Measurements from ENCODE around the gene VCAN.

- TF ChIP-seq, protein P1, sequence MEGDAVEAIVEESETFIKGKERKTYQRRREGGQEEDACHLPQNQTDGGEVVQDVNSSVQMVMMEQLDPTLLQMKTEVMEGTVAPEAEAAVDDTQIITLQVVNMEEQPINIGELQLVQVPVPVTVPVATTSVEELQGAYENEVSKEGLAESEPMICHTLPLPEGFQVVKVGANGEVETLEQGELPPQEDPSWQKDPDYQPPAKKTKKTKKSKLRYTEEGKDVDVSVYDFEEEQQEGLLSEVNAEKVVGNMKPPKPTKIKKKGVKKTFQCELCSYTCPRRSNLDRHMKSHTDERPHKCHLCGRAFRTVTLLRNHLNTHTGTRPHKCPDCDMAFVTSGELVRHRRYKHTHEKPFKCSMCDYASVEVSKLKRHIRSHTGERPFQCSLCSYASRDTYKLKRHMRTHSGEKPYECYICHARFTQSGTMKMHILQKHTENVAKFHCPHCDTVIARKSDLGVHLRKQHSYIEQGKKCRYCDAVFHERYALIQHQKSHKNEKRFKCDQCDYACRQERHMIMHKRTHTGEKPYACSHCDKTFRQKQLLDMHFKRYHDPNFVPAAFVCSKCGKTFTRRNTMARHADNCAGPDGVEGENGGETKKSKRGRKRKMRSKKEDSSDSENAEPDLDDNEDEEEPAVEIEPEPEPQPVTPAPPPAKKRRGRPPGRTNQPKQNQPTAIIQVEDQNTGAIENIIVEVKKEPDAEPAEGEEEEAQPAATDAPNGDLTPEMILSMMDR (IDR thresholded peaks at IDR 0.05; ENCODE audit: low read depth, low read length) = no peak
- TF ChIP-seq POLR2A (IDR thresholded peaks at IDR 0.05; ENCODE audit: extremely low read depth, insufficient read length) (no peak), MYC (IDR thresholded peaks at IDR 0.05; ENCODE audit: low read depth, low read length) (no peak)
These were observed 69.2 kb downstream of the VCAN start for GRCh38 chr5:83540783-83541182.

All from NB4 (cell line).